Stomach (tissue), 4 donors: Measurements from ENCODE around the gene LIG3.

Experiments used
- EP300 ChIP-seq: sonication (generic); formaldehyde crosslinking; IDR thresholded peaks from one replicate; pipeline ENCODE4 v1.6.1; 2017; ENCODE audit warnings: antibody characterized with exemption
- POLR2A ChIP-seq, 4 donors: fragments of 450-650 bp; IDR thresholded peaks; one replicate each; pipeline ENCODE4 v1.6.1; 2016; ENCODE audit warnings: antibody characterized with exemption in 4 of 4, control low read depth in 2 of 4, mild to moderate bottlenecking in 1 of 4, moderate library complexity in 1 of 4
- POLR2AphosphoS5 ChIP-seq, 3 donors: sonication (generic); formaldehyde crosslinking; IDR thresholded peaks; one replicate each; pipeline ENCODE4 v1.6.1; 2016; ENCODE audit warnings: antibody characterized with exemption in 3 of 3
- TF ChIP-seq, protein P1 (sequence below), 7 experiments: fragments of 450-650 bp in 4 of 7; fragments of 200-600 bp in 3 of 7; sonication (generic) in 3 of 7; IDR thresholded peaks; one replicate each; pipeline ENCODE4 v1.5.1; 2016 to 2019; ENCODE audit warnings: antibody characterized with exemption in 7 of 7, control low read depth in 2 of 7, mild to moderate bottlenecking in 1 of 7

DNA sequence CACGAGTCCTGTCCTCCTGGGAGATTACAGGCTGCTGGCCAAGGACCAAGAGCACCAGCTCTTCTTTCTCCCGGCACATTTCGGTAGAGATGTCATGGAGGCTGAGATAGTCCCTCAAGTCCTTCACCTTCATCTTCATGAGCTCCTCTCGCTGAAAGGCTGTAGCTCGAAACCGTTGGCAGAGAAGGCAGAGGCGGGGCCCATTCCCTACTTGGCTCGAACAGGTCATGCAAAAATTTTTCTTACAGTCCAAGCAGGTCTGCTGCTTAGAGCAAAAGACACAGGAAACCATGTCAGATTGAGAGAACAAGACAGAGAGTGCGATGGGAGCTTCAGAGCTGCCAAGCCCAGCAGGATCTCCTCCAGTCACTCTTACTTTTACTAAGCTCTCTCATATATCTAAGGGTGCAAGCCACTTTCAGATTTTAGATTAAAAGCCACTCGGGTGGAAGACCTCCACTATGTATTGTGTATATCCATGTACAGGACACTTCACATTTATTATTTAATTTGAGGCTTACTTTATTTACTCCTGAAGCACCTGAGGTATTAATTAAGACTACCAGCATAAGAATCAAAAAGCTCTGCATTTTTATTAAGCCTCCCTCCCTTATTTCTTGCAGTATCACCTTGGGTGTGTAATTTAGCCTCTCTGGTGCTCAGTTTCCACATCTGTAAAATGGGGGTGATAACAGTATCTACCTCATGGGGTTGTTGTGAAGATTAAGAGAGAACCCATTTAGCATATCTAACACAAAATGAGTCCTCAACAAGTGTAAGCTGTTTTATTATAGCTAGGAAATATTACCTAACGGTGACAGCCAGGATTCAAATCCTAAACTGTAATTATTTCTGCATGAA is 41.4 kb downstream of the LIG3 start:
- TF ChIP-seq, protein P1, sequence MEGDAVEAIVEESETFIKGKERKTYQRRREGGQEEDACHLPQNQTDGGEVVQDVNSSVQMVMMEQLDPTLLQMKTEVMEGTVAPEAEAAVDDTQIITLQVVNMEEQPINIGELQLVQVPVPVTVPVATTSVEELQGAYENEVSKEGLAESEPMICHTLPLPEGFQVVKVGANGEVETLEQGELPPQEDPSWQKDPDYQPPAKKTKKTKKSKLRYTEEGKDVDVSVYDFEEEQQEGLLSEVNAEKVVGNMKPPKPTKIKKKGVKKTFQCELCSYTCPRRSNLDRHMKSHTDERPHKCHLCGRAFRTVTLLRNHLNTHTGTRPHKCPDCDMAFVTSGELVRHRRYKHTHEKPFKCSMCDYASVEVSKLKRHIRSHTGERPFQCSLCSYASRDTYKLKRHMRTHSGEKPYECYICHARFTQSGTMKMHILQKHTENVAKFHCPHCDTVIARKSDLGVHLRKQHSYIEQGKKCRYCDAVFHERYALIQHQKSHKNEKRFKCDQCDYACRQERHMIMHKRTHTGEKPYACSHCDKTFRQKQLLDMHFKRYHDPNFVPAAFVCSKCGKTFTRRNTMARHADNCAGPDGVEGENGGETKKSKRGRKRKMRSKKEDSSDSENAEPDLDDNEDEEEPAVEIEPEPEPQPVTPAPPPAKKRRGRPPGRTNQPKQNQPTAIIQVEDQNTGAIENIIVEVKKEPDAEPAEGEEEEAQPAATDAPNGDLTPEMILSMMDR (IDR thresholded peaks at IDR 0.05), result no peak
- no peak for TF ChIP-seq POLR2A (IDR thresholded peaks at IDR 0.05)
- TF ChIP-seq EP300, result no peak
- TF ChIP-seq POLR2AphosphoS5 (IDR thresholded peaks at IDR 0.05), result no peak
